GM23248 (cell line): ENCODE results near the gene AP3D1.

Experiments used
- EZH2 ChIP-seq: fragments of 200-600 bp; sonication (generic); IDR thresholded peaks from 2 replicates; pipeline ENCODE4 v1.6.1; 2018; ENCODE audit warnings: antibody characterized with exemption, mild to moderate bottlenecking; ENCODE audit not compliant: insufficient read depth, poor library complexity, severe bottlenecking
- EZH2phosphoT487 ChIP-seq: fragments of 200-600 bp; sonication (generic); IDR thresholded peaks from 2 replicates; pipeline ENCODE4 v1.6.1; 2018; ENCODE audit warnings: antibody characterized with exemption, moderate library complexity, mild to moderate bottlenecking, low read depth; ENCODE audit not compliant: insufficient read depth

DNA sequence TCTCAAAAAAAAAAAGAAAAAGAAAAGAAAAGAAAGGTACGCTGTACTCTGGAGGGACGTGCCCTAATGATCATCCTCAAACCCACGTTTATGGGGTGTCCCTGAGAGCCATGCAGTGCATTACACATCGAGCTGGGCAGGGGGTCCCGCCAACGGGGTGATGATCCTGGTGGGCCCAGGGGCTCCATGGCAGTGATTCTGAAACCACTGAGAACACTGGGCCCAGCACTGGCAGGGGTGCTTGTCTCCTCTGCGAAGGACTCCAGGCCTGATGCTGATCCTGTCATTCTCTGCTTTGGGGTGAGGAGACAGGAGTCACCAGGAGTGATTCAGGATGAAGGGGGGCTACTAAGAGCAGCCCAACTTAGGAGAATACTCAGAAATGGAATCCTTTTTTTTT lies 74.0 kb downstream of the AP3D1 start:
- TF ChIP-seq EZH2: no peak
- no peak for TF ChIP-seq EZH2phosphoT487
